ENCODE results near the gene MED12L. TPM values are rescaled to one million over a fixed set of nuclear protein-coding genes. Genes with fewer than 3 reads are reported as not detected.
A peak's percentile ranks its signal among the peaks of the same experiment; 100 is the strongest.
"Not testable (repeated sequence)": the region's sequence is repeated elsewhere in the genome, so short reads cannot be mapped to it uniquely, and the experiment has no call there.

The MED12L gene
- total and polyA plus RNA-seq, 2 donors (not counting 1 experiment from before 2014, with no cell fraction given): 0.94 to 4.3 TPM

DNA sequence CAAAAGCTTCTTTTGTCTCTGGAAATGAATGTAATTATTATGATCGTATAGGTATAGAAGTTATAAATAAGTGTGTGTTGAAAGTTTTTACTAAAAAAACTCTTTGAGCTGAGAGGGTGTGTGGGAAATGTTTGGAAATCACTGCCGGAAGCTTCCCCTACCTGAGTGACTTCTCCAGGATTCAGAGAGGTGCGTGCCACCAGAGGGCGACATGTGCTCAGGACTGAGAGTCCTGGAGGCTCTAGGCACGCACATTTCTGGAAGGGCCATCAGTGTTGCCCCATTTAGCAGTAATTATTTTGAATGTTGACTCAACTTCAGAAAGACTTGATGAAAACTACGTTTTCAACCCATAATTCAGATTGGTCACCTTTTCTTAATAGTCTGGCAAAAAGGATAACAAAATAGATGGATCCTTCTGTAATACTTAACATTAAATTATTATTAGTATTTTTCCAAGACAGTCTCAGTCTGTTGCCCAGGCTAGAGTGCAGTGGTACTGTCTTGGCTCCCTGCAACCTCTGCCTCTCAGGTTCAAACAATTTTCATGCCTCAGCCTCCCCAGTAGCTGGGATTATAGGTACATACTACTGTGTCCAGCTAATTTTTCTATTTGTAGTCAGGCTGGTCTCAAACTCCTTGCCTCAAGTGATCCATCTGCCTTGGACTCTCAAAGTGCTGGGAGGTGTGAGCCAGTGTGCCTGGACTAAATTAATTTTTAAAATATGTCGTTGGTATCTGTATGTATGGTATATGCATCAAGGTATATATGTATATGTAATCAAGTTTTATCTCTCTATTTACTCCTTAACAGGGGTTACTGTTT lies 83.0 kb downstream of the MED12L start:
- H3K27me3 ChIP-seq (ENCODE audit: control insufficient read depth, insufficient read depth, low read length): no peaks in the 10 kb centered on the region
- H3K4me2 ChIP-seq (ENCODE audit: extremely low read depth, insufficient read depth, low read length): no peak overlapping the region
- H3K79me2 ChIP-seq (ENCODE audit: control insufficient read depth, insufficient read depth, low read length): no peaks in the 10 kb centered on the region
- TF ChIP-seq, protein P1, sequence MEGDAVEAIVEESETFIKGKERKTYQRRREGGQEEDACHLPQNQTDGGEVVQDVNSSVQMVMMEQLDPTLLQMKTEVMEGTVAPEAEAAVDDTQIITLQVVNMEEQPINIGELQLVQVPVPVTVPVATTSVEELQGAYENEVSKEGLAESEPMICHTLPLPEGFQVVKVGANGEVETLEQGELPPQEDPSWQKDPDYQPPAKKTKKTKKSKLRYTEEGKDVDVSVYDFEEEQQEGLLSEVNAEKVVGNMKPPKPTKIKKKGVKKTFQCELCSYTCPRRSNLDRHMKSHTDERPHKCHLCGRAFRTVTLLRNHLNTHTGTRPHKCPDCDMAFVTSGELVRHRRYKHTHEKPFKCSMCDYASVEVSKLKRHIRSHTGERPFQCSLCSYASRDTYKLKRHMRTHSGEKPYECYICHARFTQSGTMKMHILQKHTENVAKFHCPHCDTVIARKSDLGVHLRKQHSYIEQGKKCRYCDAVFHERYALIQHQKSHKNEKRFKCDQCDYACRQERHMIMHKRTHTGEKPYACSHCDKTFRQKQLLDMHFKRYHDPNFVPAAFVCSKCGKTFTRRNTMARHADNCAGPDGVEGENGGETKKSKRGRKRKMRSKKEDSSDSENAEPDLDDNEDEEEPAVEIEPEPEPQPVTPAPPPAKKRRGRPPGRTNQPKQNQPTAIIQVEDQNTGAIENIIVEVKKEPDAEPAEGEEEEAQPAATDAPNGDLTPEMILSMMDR (conservative IDR thresholded peaks at IDR 0.05 in 1 of 2, IDR thresholded peaks at IDR 0.05 in 1 of 2; ENCODE audit: low read depth in 1 of 2, low read length in 2 of 2): peak; percentile 78 to 82
- TF ChIP-seq EZH2 (IDR thresholded peaks at IDR 0.05; ENCODE audit: low read length, missing control alignments): no peak
- no peak overlapping the region for H3K27ac ChIP-seq (ENCODE audit: insufficient read depth, low read length)
- no peak overlapping the region for H3K9ac ChIP-seq (ENCODE audit: insufficient read depth, low read length)
- DNase-seq (ENCODE audit: low read depth in 2 of 2): peak; percentile 43 to 63
- no peaks in the 10 kb centered on the region for H4K20me1 ChIP-seq (ENCODE audit: control insufficient read depth, extremely low read depth, insufficient read depth, low read length)
- H3K4me1 ChIP-seq (ENCODE audit: control insufficient read depth, extremely low read depth, insufficient read depth, low read length): no peaks in the 10 kb centered on the region
- no peak overlapping the region for H2AFZ ChIP-seq (ENCODE audit: low read length)
- H3K36me3 ChIP-seq (ENCODE audit: control insufficient read depth, insufficient read depth, low read length): no peaks in the 10 kb centered on the region
- no peaks in the 10 kb centered on the region for H3K9me3 ChIP-seq (ENCODE audit: control insufficient read depth, insufficient read depth, low read depth, low read length)
- no peak overlapping the region for H3K4me3 ChIP-seq (replicated peaks in 1 of 4; ENCODE audit: control extremely low read depth in 1 of 4, insufficient read depth in 1 of 4, low read depth in 3 of 4, low read length in 4 of 4)

DNA sequence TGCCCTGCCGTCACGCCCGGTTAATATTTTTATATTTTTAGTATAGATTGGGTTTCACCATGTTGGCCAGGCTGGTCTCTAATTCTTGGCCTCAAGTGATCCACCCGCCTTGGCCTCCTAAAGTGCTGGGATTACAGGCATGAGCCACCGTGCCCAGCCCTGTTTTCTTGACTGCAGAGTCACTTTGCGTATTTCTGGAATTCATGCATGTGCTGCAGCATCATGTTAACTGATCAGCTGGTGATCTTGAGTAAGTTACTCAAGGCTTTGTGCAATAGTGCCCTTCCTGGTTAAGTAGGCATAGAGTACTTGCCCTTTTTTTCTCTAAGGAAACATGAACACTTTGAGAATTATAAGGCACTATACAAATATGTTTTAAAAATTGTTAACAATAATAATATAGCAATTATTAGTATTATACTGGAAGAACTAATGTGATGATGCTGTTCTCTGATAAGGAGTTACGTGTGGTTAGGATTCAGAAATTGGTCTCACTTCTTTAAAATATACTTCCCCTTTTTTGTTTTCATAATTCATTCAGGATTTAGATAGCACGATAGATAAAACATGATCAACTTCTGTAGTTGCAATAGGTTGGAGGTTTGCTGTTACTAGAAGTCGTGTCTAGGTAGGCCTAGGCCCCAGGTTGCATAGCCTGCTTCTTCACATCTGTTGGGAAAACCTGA lies 83.9 kb downstream of the MED12L start:
- Histone ChIP-seq H3K36me3 (ENCODE audit: control insufficient read depth, insufficient read depth, low read length) (no peaks in the 10 kb centered on the region), H3K27ac (ENCODE audit: insufficient read depth, low read length) (no peak overlapping the region), H3K4me2 (ENCODE audit: extremely low read depth, insufficient read depth, low read length) (no peak overlapping the region), H3K4me3 (replicated peaks in 1 of 4; ENCODE audit: control extremely low read depth in 1 of 4, insufficient read depth in 1 of 4, low read depth in 3 of 4, low read length in 4 of 4) (no peak overlapping the region), H3K27me3 (ENCODE audit: control insufficient read depth, insufficient read depth, low read length) (no peaks in the 10 kb centered on the region), H3K9ac (ENCODE audit: insufficient read depth, low read length) (no peak overlapping the region), H3K4me1 (ENCODE audit: control insufficient read depth, extremely low read depth, insufficient read depth, low read length) (no peaks in the 10 kb centered on the region), H3K79me2 (ENCODE audit: control insufficient read depth, insufficient read depth, low read length) (no peaks in the 10 kb centered on the region), H3K9me3 (ENCODE audit: control insufficient read depth, insufficient read depth, low read depth, low read length) (no peaks in the 10 kb centered on the region), H2AFZ (ENCODE audit: low read length) (no peak overlapping the region), H4K20me1 (ENCODE audit: control insufficient read depth, extremely low read depth, insufficient read depth, low read length) (no peaks in the 10 kb centered on the region)
- no peak for DNase-seq (ENCODE audit: low read depth in 2 of 2)
- TF ChIP-seq EZH2 (IDR thresholded peaks at IDR 0.05; ENCODE audit: low read length, missing control alignments): no peak
- TF ChIP-seq, protein P1 (conservative IDR thresholded peaks at IDR 0.05 in 1 of 2, IDR thresholded peaks at IDR 0.05 in 1 of 2; ENCODE audit: low read depth in 1 of 2, low read length in 2 of 2): no peak

DNA sequence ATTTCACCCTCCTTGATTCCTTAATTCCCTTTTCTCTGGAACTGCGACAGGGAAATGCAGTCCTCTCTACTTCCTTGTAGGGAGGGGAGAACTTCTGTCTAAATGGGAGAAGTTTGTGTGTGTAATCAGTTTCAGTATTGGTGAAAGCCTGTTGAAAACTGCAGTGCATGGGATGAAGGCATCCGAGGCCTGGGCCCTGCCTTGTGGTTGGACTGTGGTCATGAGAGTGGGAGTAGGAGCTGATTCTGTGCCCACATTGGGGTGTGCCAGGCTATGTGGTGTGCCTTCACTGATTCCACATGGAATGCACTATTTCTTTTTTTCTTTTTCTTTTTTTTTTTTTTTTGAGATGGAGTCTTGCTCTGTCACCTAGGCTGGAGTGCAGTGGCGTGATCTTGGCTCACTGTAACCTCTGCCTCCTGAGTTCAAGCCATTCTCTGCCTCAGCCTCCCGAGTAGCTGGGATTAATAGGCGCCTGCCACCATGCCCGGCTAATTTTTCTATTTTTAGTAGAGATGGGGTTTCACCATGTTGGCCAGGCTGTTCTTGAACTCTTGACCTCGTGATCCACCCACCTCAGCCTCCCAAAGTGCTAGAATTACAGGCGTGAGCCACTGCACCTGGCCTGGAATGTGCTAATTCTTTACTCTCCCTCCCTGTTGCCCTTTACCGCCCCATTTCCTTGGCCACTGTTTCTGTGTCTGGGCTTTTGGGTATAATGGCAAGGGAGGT lies 84.7 kb downstream of the MED12L start:
- not testable (repeated sequence) for H3K36me3 ChIP-seq (ENCODE audit: control insufficient read depth, insufficient read depth, low read length); H4K20me1 ChIP-seq (ENCODE audit: control insufficient read depth, extremely low read depth, insufficient read depth, low read length); H3K79me2 ChIP-seq (ENCODE audit: control insufficient read depth, insufficient read depth, low read length); H3K4me3 ChIP-seq (replicated peaks in 1 of 4; ENCODE audit: control extremely low read depth in 1 of 4, insufficient read depth in 1 of 4, low read depth in 3 of 4, low read length in 4 of 4); H3K4me2 ChIP-seq (ENCODE audit: extremely low read depth, insufficient read depth, low read length); H3K9me3 ChIP-seq (ENCODE audit: control insufficient read depth, insufficient read depth, low read depth, low read length); H3K4me1 ChIP-seq (ENCODE audit: control insufficient read depth, extremely low read depth, insufficient read depth, low read length); H3K27me3 ChIP-seq (ENCODE audit: control insufficient read depth, insufficient read depth, low read length); H3K27ac ChIP-seq (ENCODE audit: insufficient read depth, low read length); H2AFZ ChIP-seq (ENCODE audit: low read length); H3K9ac ChIP-seq (ENCODE audit: insufficient read depth, low read length)
- peak in 1 of 2 donors; percentile 39 for DNase-seq (ENCODE audit: low read depth in 2 of 2)

All from fibroblast of lung (primary cell).